Measurements from ENCODE around the gene SNED1.
A peak's percentile ranks its signal among the peaks of the same experiment; 100 is the strongest.

SNED1 gene

GRCh38 chr2:241020629-241021190, 22.3 kb downstream of the SNED1 start:
- no peak for TF ChIP-seq EZH2 (IDR thresholded peaks at IDR 0.05; ENCODE audit: borderline replicate concordance, low read depth, low read length, severe bottlenecking)
- TF ChIP-seq, protein P1, sequence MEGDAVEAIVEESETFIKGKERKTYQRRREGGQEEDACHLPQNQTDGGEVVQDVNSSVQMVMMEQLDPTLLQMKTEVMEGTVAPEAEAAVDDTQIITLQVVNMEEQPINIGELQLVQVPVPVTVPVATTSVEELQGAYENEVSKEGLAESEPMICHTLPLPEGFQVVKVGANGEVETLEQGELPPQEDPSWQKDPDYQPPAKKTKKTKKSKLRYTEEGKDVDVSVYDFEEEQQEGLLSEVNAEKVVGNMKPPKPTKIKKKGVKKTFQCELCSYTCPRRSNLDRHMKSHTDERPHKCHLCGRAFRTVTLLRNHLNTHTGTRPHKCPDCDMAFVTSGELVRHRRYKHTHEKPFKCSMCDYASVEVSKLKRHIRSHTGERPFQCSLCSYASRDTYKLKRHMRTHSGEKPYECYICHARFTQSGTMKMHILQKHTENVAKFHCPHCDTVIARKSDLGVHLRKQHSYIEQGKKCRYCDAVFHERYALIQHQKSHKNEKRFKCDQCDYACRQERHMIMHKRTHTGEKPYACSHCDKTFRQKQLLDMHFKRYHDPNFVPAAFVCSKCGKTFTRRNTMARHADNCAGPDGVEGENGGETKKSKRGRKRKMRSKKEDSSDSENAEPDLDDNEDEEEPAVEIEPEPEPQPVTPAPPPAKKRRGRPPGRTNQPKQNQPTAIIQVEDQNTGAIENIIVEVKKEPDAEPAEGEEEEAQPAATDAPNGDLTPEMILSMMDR (IDR thresholded peaks at IDR 0.05; ENCODE audit: borderline replicate concordance, extremely low read depth, low read length, poor library complexity, severe bottlenecking) = no peak
- no peak overlapping the region for H3K4me3 ChIP-seq (ENCODE audit: low read depth in 1 of 2, low read length in 2 of 2)
- no peaks in the 10 kb centered on the region for H3K36me3 ChIP-seq (ENCODE audit: insufficient read depth, low read length)
- H3K79me2 ChIP-seq (ENCODE audit: insufficient read depth, low read length) = no peaks in the 10 kb centered on the region
- H3K27me3 ChIP-seq (ENCODE audit: insufficient read depth, low read length, poor library complexity) = no peaks in the 10 kb centered on the region
- no peak for ATAC-seq (ENCODE audit: insufficient read depth, low read depth)
- H4K20me1 ChIP-seq (ENCODE audit: insufficient read depth, low read length) = no peaks in the 10 kb centered on the region
- H2AFZ ChIP-seq (ENCODE audit: low read depth, low read length) = no peak overlapping the region
- H3K4me1 ChIP-seq (ENCODE audit: insufficient read depth, low read length) = no peaks in the 10 kb centered on the region
- no peak overlapping the region for H3K9ac ChIP-seq (ENCODE audit: low read depth, low read length)
- peaks cover 9% of the 10 kb centered on the region for H3K9me3 ChIP-seq (ENCODE audit: insufficient read depth, low read length, severe bottlenecking)
- peak; percentile 2 for DNase-seq
- no peak overlapping the region for H3K27ac ChIP-seq (ENCODE audit: low read length)
- no peak overlapping the region for H3K4me2 ChIP-seq (ENCODE audit: insufficient read depth, low read length)

DNA sequence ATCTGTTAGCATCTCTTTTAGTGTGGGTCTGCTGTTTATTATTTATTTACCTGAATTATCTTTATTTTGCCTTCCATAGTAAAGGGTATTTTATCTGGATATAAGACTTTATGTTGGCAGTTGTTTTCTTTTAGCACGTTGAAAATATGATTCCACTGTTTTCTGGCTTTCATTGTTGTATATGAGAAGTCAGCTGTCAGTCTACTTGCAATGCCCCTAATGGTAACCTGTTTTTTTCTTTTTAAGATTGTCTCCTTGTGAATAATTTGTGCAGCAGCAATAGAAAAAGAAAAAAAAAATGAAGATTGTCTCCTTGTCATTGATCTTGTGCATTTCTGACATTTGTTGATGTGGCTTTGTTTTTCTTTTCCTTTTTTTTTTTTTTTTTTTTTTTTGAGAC, 27.2 kb downstream of the SNED1 start:
- no peak for ATAC-seq (ENCODE audit: insufficient read depth, low read depth)
- H2AFZ ChIP-seq (ENCODE audit: low read depth, low read length) = no peak overlapping the region
- no peak overlapping the region for H3K4me2 ChIP-seq (ENCODE audit: insufficient read depth, low read length)
- no peaks in the 10 kb centered on the region for H3K4me1 ChIP-seq (ENCODE audit: insufficient read depth, low read length)
- no peak overlapping the region for H3K9ac ChIP-seq (ENCODE audit: low read depth, low read length)
- no peaks in the 10 kb centered on the region for H3K27me3 ChIP-seq (ENCODE audit: insufficient read depth, low read length, poor library complexity)
- no peak for DNase-seq
- H4K20me1 ChIP-seq (ENCODE audit: insufficient read depth, low read length) = no peaks in the 10 kb centered on the region
- peaks cover 16% of the 10 kb centered on the region for H3K9me3 ChIP-seq (ENCODE audit: insufficient read depth, low read length, severe bottlenecking)
- H3K36me3 ChIP-seq (ENCODE audit: insufficient read depth, low read length) = no peaks in the 10 kb centered on the region
- no peaks in the 10 kb centered on the region for H3K79me2 ChIP-seq (ENCODE audit: insufficient read depth, low read length)
- TF ChIP-seq, protein P1 (IDR thresholded peaks at IDR 0.05; ENCODE audit: borderline replicate concordance, extremely low read depth, low read length, poor library complexity, severe bottlenecking) = no peak
- TF ChIP-seq EZH2 (IDR thresholded peaks at IDR 0.05; ENCODE audit: borderline replicate concordance, low read depth, low read length, severe bottlenecking) = no peak
- H3K4me3 ChIP-seq (ENCODE audit: low read depth in 1 of 2, low read length in 2 of 2) = no peak overlapping the region
- H3K27ac ChIP-seq (ENCODE audit: low read length) = no peak overlapping the region

DNA sequence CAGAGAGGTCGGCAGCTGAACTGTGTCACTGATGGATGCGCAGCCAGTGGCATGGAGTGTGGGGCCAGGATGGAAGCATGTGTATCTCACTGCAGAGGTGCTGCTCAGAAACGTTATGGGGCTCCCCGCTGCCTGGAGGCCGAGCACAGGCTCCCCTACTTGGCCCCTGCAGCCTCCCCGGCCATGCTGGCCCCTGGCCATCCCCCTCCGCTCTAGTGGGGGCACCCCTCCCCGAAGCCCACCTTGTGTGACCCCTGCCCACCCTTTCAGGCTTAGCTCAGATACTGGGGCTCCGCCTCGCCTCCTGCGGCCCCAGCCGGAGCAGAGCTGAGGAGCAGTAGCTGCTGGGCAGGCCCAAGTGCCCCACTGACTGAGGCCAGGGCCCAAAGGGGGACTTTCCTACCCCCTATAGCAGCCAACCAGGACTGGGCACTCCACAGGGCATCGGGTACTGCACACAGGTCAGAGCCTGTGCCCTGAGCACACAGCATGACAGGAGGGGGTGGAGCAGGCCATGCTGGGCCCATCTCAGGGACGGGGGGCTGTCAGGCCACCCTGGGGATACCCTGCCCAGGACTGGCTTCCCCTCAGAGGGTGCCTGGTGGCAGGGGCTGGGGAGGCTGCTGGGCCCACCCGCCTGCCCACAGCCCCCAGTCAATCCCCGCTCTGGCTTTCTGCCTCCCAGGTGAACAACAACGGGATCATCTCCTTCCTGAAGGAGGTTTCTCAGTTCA, 31.3 kb downstream of the SNED1 start:
- TF ChIP-seq EZH2 (IDR thresholded peaks at IDR 0.05; ENCODE audit: borderline replicate concordance, low read depth, low read length, severe bottlenecking) = no peak
- TF ChIP-seq, protein P1 (IDR thresholded peaks at IDR 0.05; ENCODE audit: borderline replicate concordance, extremely low read depth, low read length, poor library complexity, severe bottlenecking) = no peak
- Histone ChIP-seq H4K20me1 (ENCODE audit: insufficient read depth, low read length) (no peaks in the 10 kb centered on the region), H3K9me3 (ENCODE audit: insufficient read depth, low read length, severe bottlenecking) (peaks cover 15% of the 10 kb centered on the region), H3K27me3 (ENCODE audit: insufficient read depth, low read length, poor library complexity) (no peaks in the 10 kb centered on the region), H3K4me1 (ENCODE audit: insufficient read depth, low read length) (no peaks in the 10 kb centered on the region), H3K36me3 (ENCODE audit: insufficient read depth, low read length) (no peaks in the 10 kb centered on the region), H3K4me3 (ENCODE audit: low read depth in 1 of 2, low read length in 2 of 2) (no peak overlapping the region), H3K79me2 (ENCODE audit: insufficient read depth, low read length) (no peaks in the 10 kb centered on the region), H3K9ac (ENCODE audit: low read depth, low read length) (no peak overlapping the region), H3K27ac (ENCODE audit: low read length) (no peak overlapping the region), H2AFZ (ENCODE audit: low read depth, low read length) (no peak overlapping the region), H3K4me2 (ENCODE audit: insufficient read depth, low read length) (no peak overlapping the region)
- no peak for ATAC-seq (ENCODE audit: insufficient read depth, low read depth)
- DNase-seq = no peak
